ENCODE measurements around the gene KIR2DL4.
"Not testable (repeated sequence)": the region's sequence is repeated elsewhere in the genome, so short reads cannot be mapped to it uniquely, and the experiment has no call there.

Gene KIR2DL4

GRCh38 chr19:54825326-54825725 lies 21.9 kb downstream of the KIR2DL4 start:
- H3K9me3 ChIP-seq (replicated peaks in 1 of 2; ENCODE audit: control insufficient read depth in 2 of 2, insufficient read depth in 1 of 2, low read depth in 1 of 2, low read length in 2 of 2); H3K36me3 ChIP-seq (replicated peaks in 1 of 2; ENCODE audit: control insufficient read depth in 2 of 2, insufficient read depth in 2 of 2, low read length in 2 of 2); H2AFZ ChIP-seq (ENCODE audit: low read length); H4K91ac ChIP-seq (ENCODE audit: low read depth, low read length, poor library complexity); H3K4me3 ChIP-seq (ENCODE audit: low read length in 2 of 2); H3K79me1 ChIP-seq (ENCODE audit: low read depth, low read length); H3K27me3 ChIP-seq (ENCODE audit: control insufficient read depth in 3 of 3, insufficient read depth in 3 of 3, low read depth in 1 of 3, low read length in 3 of 3); H3K4ac ChIP-seq (ENCODE audit: low read length); H3K23ac ChIP-seq (ENCODE audit: low read depth, low read length, poor library complexity); H3K14ac ChIP-seq (ENCODE audit: low read length); H2AK5ac ChIP-seq (ENCODE audit: low read depth, low read length); H2BK15ac ChIP-seq (ENCODE audit: low read length); H3K4me2 ChIP-seq (ENCODE audit: insufficient read depth, low read length, poor library complexity, severe bottlenecking); H3K4me1 ChIP-seq (ENCODE audit: control insufficient read depth in 2 of 2, insufficient read depth in 1 of 2, low read depth in 1 of 2, low read length in 2 of 2); H4K8ac ChIP-seq (ENCODE audit: low read depth, low read length); H3K18ac ChIP-seq (ENCODE audit: low read length); H3K9ac ChIP-seq (ENCODE audit: low read depth, low read length, poor library complexity); H2BK12ac ChIP-seq (ENCODE audit: low read length); H3K27ac ChIP-seq (replicated peaks; ENCODE audit: low read length); H2BK5ac ChIP-seq (ENCODE audit: low read length); H2BK120ac ChIP-seq (ENCODE audit: low read depth, low read length); DNase-seq (ENCODE audit: low spot score): not testable (repeated sequence)
- WGBS, 2 donors (ENCODE audit: extremely low coverage in 2 of 2, insufficient read length in 2 of 2, insufficient replicate concordance in 1 of 2): no CpG with 5 or more reads among the region's 7 CpGs

GRCh38 chr19:54828064-54828463 lies 24.7 kb downstream of the KIR2DL4 start:
- not testable (repeated sequence) for H3K27ac ChIP-seq (replicated peaks; ENCODE audit: low read length); H3K4ac ChIP-seq (ENCODE audit: low read length); H3K14ac ChIP-seq (ENCODE audit: low read length); H3K4me2 ChIP-seq (ENCODE audit: insufficient read depth, low read length, poor library complexity, severe bottlenecking); H3K27me3 ChIP-seq (ENCODE audit: control insufficient read depth in 3 of 3, insufficient read depth in 3 of 3, low read depth in 1 of 3, low read length in 3 of 3); H3K9me3 ChIP-seq (replicated peaks in 1 of 2; ENCODE audit: control insufficient read depth in 2 of 2, insufficient read depth in 1 of 2, low read depth in 1 of 2, low read length in 2 of 2); H3K18ac ChIP-seq (ENCODE audit: low read length); H3K23ac ChIP-seq (ENCODE audit: low read depth, low read length, poor library complexity); H4K91ac ChIP-seq (ENCODE audit: low read depth, low read length, poor library complexity); H3K79me1 ChIP-seq (ENCODE audit: low read depth, low read length); H3K4me3 ChIP-seq (ENCODE audit: low read length in 2 of 2); H2BK15ac ChIP-seq (ENCODE audit: low read length); DNase-seq (ENCODE audit: low spot score); H4K8ac ChIP-seq (ENCODE audit: low read depth, low read length); H3K4me1 ChIP-seq (ENCODE audit: control insufficient read depth in 2 of 2, insufficient read depth in 1 of 2, low read depth in 1 of 2, low read length in 2 of 2); H3K36me3 ChIP-seq (replicated peaks in 1 of 2; ENCODE audit: control insufficient read depth in 2 of 2, insufficient read depth in 2 of 2, low read length in 2 of 2); H2AFZ ChIP-seq (ENCODE audit: low read length); H2BK120ac ChIP-seq (ENCODE audit: low read depth, low read length); H2BK12ac ChIP-seq (ENCODE audit: low read length); H3K9ac ChIP-seq (ENCODE audit: low read depth, low read length, poor library complexity); H2BK5ac ChIP-seq (ENCODE audit: low read length); H2AK5ac ChIP-seq (ENCODE audit: low read depth, low read length)
- no CpG with 5 or more reads among the region's 8 CpGs for WGBS, 2 donors (ENCODE audit: extremely low coverage in 2 of 2, insufficient read length in 2 of 2, insufficient replicate concordance in 1 of 2)

- H2AK5ac ChIP-seq (ENCODE audit: low read depth, low read length); H3K4me3 ChIP-seq (ENCODE audit: low read length in 2 of 2); H3K4me1 ChIP-seq (ENCODE audit: control insufficient read depth in 2 of 2, insufficient read depth in 1 of 2, low read depth in 1 of 2, low read length in 2 of 2); H3K9ac ChIP-seq (ENCODE audit: low read depth, low read length, poor library complexity); H3K36me3 ChIP-seq (replicated peaks in 1 of 2; ENCODE audit: control insufficient read depth in 2 of 2, insufficient read depth in 2 of 2, low read length in 2 of 2); H2BK120ac ChIP-seq (ENCODE audit: low read depth, low read length); H2BK15ac ChIP-seq (ENCODE audit: low read length); H3K27ac ChIP-seq (replicated peaks; ENCODE audit: low read length); H4K91ac ChIP-seq (ENCODE audit: low read depth, low read length, poor library complexity); H3K27me3 ChIP-seq (ENCODE audit: control insufficient read depth in 3 of 3, insufficient read depth in 3 of 3, low read depth in 1 of 3, low read length in 3 of 3); H3K4me2 ChIP-seq (ENCODE audit: insufficient read depth, low read length, poor library complexity, severe bottlenecking); H3K23ac ChIP-seq (ENCODE audit: low read depth, low read length, poor library complexity); H2BK5ac ChIP-seq (ENCODE audit: low read length); DNase-seq (ENCODE audit: low spot score); H4K8ac ChIP-seq (ENCODE audit: low read depth, low read length); H3K14ac ChIP-seq (ENCODE audit: low read length); H3K18ac ChIP-seq (ENCODE audit: low read length); H2BK12ac ChIP-seq (ENCODE audit: low read length); H3K4ac ChIP-seq (ENCODE audit: low read length); H2AFZ ChIP-seq (ENCODE audit: low read length); H3K79me1 ChIP-seq (ENCODE audit: low read depth, low read length): not testable (repeated sequence)
- peaks cover 0 to 14% of the 10 kb centered on the region in 2 donors for H3K9me3 ChIP-seq (replicated peaks in 1 of 2; ENCODE audit: control insufficient read depth in 2 of 2, insufficient read depth in 1 of 2, low read depth in 1 of 2, low read length in 2 of 2)
- WGBS, 2 donors (ENCODE audit: extremely low coverage in 2 of 2, insufficient read length in 2 of 2, insufficient replicate concordance in 1 of 2): no CpG with 5 or more reads among the region's 14 CpGs
Observed at GRCh38 chr19:54832496-54832895, 29.1 kb downstream of the KIR2DL4 start, which contains the start of gene KIR2DS4. Gene KIR2DS4 (plus strand): TSS chr19:54832676.

GRCh38 chr19:54835126-54835525 lies 31.7 kb downstream of the KIR2DL4 start:
- no CpG with 5 or more reads among the region's 5 CpGs for WGBS, 2 donors (ENCODE audit: extremely low coverage in 2 of 2, insufficient read length in 2 of 2, insufficient replicate concordance in 1 of 2)
- not testable (repeated sequence) for H3K4me1 ChIP-seq (ENCODE audit: control insufficient read depth in 2 of 2, insufficient read depth in 1 of 2, low read depth in 1 of 2, low read length in 2 of 2)

More at GRCh38 chr19:54835126-54835525, 31.7 kb downstream of the KIR2DL4 start:
- H4K8ac ChIP-seq (ENCODE audit: low read depth, low read length); H3K27ac ChIP-seq (replicated peaks; ENCODE audit: low read length); H3K23ac ChIP-seq (ENCODE audit: low read depth, low read length, poor library complexity); H3K27me3 ChIP-seq (ENCODE audit: control insufficient read depth in 3 of 3, insufficient read depth in 3 of 3, low read depth in 1 of 3, low read length in 3 of 3); H2AFZ ChIP-seq (ENCODE audit: low read length); DNase-seq (ENCODE audit: low spot score); H3K79me1 ChIP-seq (ENCODE audit: low read depth, low read length); H3K4me2 ChIP-seq (ENCODE audit: insufficient read depth, low read length, poor library complexity, severe bottlenecking); H3K4me3 ChIP-seq (ENCODE audit: low read length in 2 of 2); H2BK12ac ChIP-seq (ENCODE audit: low read length); H3K14ac ChIP-seq (ENCODE audit: low read length); H2AK5ac ChIP-seq (ENCODE audit: low read depth, low read length); H3K9ac ChIP-seq (ENCODE audit: low read depth, low read length, poor library complexity); H2BK5ac ChIP-seq (ENCODE audit: low read length); H2BK120ac ChIP-seq (ENCODE audit: low read depth, low read length); H4K91ac ChIP-seq (ENCODE audit: low read depth, low read length, poor library complexity); H3K18ac ChIP-seq (ENCODE audit: low read length); H3K4ac ChIP-seq (ENCODE audit: low read length); H2BK15ac ChIP-seq (ENCODE audit: low read length); H3K36me3 ChIP-seq (replicated peaks in 1 of 2; ENCODE audit: control insufficient read depth in 2 of 2, insufficient read depth in 2 of 2, low read length in 2 of 2): not testable (repeated sequence)
- H3K9me3 ChIP-seq (replicated peaks in 1 of 2; ENCODE audit: control insufficient read depth in 2 of 2, insufficient read depth in 1 of 2, low read depth in 1 of 2, low read length in 2 of 2): peaks cover 0 to 15% of the 10 kb centered on the region in 2 donors
